Coronary artery (tissue), 2 donors: Measurements from ENCODE around the gene CDH4.

ENCODE experiments used
- DNase-seq: peaks from one replicate; pipeline ENCODE4 v3.0.0-alpha.2; 2017; ENCODE audit warnings: low spot score
- H3K27ac ChIP-seq, 2 donors: fragments of 200-600 bp; sonication (generic); one replicate each; pipeline ENCODE4 v1.5.1; 2016 to 2019
- H3K4me3 ChIP-seq: fragments of 200-600 bp; sonication (generic); 2 replicates; pipeline ENCODE4 v1.5.1; 2016; ENCODE audit warnings: mild to moderate bottlenecking, moderate library complexity
- TF ChIP-seq, protein P1 (sequence below): fragments of 200-600 bp; sonication (generic); IDR thresholded peaks from one replicate; pipeline ENCODE4 v1.5.1; 2019; ENCODE audit warnings: antibody characterized with exemption

CDH4 gene

DNA sequence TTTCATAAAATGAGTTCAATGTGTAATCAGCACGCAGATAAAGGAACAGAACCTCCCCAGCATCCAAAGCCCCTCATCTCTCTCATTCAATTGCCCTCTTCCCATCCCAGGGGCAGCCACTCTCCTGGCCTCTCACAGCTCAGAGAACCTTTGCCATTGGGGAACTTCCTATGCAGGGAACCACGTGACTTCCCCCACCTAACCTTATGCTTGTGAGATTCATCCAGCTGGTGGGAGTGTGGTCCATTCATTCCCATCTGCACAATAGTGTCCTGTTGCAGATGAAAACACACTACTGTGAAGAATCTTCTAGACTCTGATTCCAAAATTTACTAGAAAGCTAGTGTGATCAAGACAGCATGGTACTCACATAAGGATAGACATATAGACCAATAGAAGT is 299.3 kb downstream of the CDH4 start:
- DNase-seq: no peak
- TF ChIP-seq, protein P1, sequence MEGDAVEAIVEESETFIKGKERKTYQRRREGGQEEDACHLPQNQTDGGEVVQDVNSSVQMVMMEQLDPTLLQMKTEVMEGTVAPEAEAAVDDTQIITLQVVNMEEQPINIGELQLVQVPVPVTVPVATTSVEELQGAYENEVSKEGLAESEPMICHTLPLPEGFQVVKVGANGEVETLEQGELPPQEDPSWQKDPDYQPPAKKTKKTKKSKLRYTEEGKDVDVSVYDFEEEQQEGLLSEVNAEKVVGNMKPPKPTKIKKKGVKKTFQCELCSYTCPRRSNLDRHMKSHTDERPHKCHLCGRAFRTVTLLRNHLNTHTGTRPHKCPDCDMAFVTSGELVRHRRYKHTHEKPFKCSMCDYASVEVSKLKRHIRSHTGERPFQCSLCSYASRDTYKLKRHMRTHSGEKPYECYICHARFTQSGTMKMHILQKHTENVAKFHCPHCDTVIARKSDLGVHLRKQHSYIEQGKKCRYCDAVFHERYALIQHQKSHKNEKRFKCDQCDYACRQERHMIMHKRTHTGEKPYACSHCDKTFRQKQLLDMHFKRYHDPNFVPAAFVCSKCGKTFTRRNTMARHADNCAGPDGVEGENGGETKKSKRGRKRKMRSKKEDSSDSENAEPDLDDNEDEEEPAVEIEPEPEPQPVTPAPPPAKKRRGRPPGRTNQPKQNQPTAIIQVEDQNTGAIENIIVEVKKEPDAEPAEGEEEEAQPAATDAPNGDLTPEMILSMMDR: no peak
- Histone ChIP-seq H3K27ac (no peak overlapping the region), H3K4me3 (no peak overlapping the region)

DNA sequence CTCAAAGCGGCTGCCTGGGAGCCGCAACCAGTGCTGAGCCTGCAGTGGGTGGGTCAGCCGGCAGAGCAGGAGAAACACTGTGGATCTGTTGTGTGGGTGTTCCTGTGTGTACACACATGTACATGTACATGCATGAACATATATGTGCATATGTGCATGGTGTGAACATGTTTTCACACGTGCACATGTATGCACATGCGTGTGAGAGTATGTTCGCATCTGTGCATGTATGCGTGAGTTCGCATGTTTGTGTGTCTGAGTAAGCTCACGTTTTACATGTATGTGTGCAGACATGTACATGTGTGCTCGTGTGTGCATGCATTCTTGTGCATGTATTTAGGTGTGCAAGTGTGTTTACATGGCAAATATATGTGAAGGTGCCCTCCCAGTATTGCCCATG is 302.6 kb downstream of the CDH4 start:
- TF ChIP-seq, protein P1: no peak
- H3K4me3 ChIP-seq: no peak overlapping the region

DNA sequence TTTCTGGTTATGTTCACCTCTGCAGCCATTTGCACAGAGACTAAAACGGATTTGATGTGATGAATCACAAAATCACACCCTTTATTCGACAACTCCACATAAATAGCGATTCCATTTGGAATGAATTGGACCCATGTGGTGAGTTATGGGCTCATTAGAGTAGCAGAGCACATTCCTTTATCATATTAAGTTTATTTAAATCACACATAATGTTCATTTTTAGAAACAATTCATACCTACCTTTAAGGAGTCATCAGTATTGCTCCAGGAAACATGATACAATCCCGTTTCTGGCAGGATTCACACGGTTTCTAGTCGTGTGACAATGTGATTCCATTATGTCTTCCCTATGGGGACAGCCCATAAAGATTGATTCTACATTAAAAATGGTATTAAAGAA is 303.5 kb downstream of the CDH4 start:
- Histone ChIP-seq H3K4me3 (no peak overlapping the region), H3K27ac (no peak overlapping the region)
- no peak for DNase-seq
- TF ChIP-seq, protein P1: no peak

More for the DNA sequence above, 302.6 kb downstream of the CDH4 start:
- no peak overlapping the region for H3K27ac ChIP-seq
- no peak for DNase-seq

DNA sequence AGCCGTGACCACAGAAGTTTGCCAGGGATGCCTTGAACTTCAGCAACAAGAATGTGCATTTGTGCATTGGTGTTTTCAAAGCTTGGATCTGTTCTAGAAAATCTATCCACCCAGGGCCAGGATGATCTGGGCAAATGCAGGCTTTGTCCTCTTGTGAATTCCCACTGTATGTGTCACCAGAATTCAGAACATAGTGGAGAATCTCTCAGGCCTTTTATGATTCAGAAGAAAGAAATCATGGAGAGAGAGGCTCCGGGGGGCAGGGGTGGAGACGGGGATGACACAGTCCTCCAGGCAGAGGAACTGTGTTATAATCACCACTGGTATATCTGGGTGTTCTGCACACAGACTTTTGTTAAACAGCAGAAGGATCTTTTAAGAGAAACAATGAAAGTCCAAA is 304.1 kb downstream of the CDH4 start:
- H3K4me3 ChIP-seq: no peak overlapping the region
- no peak for DNase-seq
- TF ChIP-seq, protein P1: no peak
- no peak overlapping the region for H3K27ac ChIP-seq

DNA sequence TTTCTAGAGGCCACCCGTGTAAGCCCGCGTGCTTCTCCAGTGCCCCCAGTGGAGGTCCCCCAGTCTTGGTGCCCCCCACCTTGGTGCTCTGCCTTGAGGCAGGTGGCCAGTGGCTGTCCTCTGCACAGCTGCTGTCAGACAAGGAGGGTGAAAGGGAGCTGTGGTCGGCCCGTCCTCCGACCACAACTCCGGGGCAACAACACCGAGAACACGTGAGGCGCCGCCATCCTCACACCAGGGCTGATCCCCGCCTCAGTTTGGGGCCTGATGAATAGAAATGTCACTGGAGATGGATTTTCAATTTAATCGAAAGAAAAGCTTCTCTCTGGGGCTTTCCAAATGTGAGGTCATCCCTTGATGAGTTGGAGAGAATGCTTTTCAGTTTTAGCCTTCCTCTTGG is 304.6 kb downstream of the CDH4 start:
- no peak overlapping the region for H3K4me3 ChIP-seq
- H3K27ac ChIP-seq: no peak overlapping the region
- TF ChIP-seq, protein P1: no peak

DNA sequence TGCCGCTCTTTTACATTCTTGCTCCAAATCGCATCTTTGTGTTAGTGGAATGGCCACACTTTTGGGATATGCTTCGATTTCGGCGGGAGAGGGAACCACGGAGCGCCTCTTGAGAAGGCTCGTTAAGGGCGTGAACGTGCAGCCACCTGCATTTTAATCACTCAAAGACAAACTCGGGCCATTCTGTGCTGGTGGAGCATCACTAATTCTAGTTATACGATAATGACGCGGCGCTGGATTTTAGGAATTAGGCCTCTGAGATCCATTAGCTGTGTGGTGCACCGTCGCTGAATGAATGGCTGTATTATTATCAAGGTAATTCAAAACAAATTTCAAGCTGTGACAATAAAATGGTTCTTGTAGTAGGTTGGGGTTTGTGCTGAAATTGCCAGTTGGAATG is 305.6 kb downstream of the CDH4 start:
- DNase-seq: no peak
- Histone ChIP-seq H3K27ac (no peak overlapping the region), H3K4me3 (no peak overlapping the region)
- TF ChIP-seq, protein P1: no peak

More for the DNA sequence above, 304.6 kb downstream of the CDH4 start:
- DNase-seq: no peak

DNA sequence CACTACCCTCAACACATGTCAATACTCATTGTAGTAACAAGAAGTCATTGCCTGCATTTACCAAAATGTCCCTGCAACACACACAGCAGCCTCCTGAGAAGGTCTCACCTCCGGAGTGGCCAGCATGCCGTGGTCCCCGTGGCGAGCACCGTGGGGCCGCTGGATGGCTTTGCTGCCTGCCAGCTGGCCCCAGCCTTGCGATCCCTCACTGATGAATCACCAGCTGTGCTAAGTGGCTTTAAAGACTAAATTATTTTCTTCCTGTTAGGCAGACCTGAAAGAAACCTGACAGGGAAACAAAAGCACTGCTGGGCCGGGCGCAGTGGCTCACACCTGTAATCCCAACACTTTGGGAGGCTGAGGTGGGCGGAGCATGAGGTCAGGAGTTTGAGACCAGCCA is 306.7 kb downstream of the CDH4 start:
- H3K4me3 ChIP-seq: no peak overlapping the region
- H3K27ac ChIP-seq: no peak overlapping the region
- TF ChIP-seq, protein P1: no peak
- DNase-seq: no peak
